Neuronal stem cell (in vitro differentiated cells): ENCODE results near the gene SLC16A9.
"Not testable (repeated sequence)": the region's sequence is repeated elsewhere in the genome, so short reads cannot be mapped to it uniquely, and the experiment has no call there.

Experiments
- DNase-seq: peaks from one replicate; pipeline ENCODE4 v3.0.0-alpha.2; 2013; ENCODE audit warnings: low spot score
- H2AFZ ChIP-seq: one replicate; pipeline ENCODE4 v1.6.1; 2013; ENCODE audit warnings: mild to moderate bottlenecking, low read length, inconsistent platforms
- H2AK5ac ChIP-seq: 2 replicates; pipeline ENCODE4 v1.6.1; 2013; ENCODE audit warnings: low read depth, mild to moderate bottlenecking, inconsistent platforms, low read length, moderate library complexity, mixed read lengths
- H2BK120ac ChIP-seq: 2 replicates; pipeline ENCODE4 v1.6.1; 2013; ENCODE audit warnings: low read depth, mild to moderate bottlenecking, inconsistent platforms, low read length, moderate library complexity, mixed read lengths
- H2BK12ac ChIP-seq: one replicate; pipeline ENCODE4 v1.6.1; 2013; ENCODE audit warnings: low read length, inconsistent platforms
- H2BK15ac ChIP-seq: 2 replicates; pipeline ENCODE4 v1.6.1; 2013; ENCODE audit warnings: mild to moderate bottlenecking, low read length, inconsistent platforms, mixed read lengths
- H2BK5ac ChIP-seq: one replicate; pipeline ENCODE4 v1.6.1; 2013; ENCODE audit warnings: inconsistent platforms, mild to moderate bottlenecking, low read length, moderate library complexity
- H3K14ac ChIP-seq: one replicate; pipeline ENCODE4 v1.6.1; 2013; ENCODE audit warnings: low read length, inconsistent platforms
- H3K18ac ChIP-seq: 2 replicates; pipeline ENCODE4 v1.6.1; 2013; ENCODE audit warnings: low read length, inconsistent platforms
- H3K23ac ChIP-seq: 2 replicates; pipeline ENCODE4 v1.6.1; 2013; ENCODE audit warnings: low read depth, mild to moderate bottlenecking, mixed read lengths, low read length, inconsistent platforms; ENCODE audit not compliant: poor library complexity
- H3K27ac ChIP-seq: replicated peaks from 3 replicates; pipeline ENCODE4 v1.5.1; 2013; ENCODE audit warnings: low read length, inconsistent platforms
- H3K27me3 ChIP-seq, 3 experiments: 2 replicates each; pipeline ENCODE4 v1.6.1; 2013; ENCODE audit warnings: low read length in 3 of 3, mild to moderate bottlenecking in 2 of 3, inconsistent platforms in 1 of 3, low read depth in 1 of 3, mixed read lengths in 1 of 3, moderate library complexity in 1 of 3; ENCODE audit not compliant: control insufficient read depth in 3 of 3, insufficient read depth in 3 of 3
- H3K36me3 ChIP-seq, 2 donors: replicated peaks in 1 of 2; 2 replicates each; pipeline ENCODE4 v1.6.1; 2013; ENCODE audit warnings: low read length in 2 of 2; ENCODE audit not compliant: control insufficient read depth in 2 of 2, insufficient read depth in 2 of 2
- H3K4ac ChIP-seq: 2 replicates; pipeline ENCODE4 v1.6.1; 2013; ENCODE audit warnings: inconsistent platforms, mild to moderate bottlenecking, low read length, moderate library complexity
- H3K4me1 ChIP-seq, 2 donors: 1 replicate in 1 of 2; 2 replicates in 1 of 2; pipeline ENCODE4 v1.6.1; 2013; ENCODE audit warnings: low read length in 2 of 2, low read depth in 1 of 2; ENCODE audit not compliant: control insufficient read depth in 2 of 2, insufficient read depth in 1 of 2
- H3K4me2 ChIP-seq: one replicate; pipeline ENCODE4 v1.6.1; 2013; ENCODE audit warnings: mild to moderate bottlenecking, low read length, inconsistent platforms; ENCODE audit not compliant: insufficient read depth, poor library complexity, severe bottlenecking
- H3K4me3 ChIP-seq, 2 donors: 2 replicates each; pipeline ENCODE4 v1.5.1; 2013; ENCODE audit warnings: low read length in 2 of 2, mild to moderate bottlenecking in 2 of 2, inconsistent platforms in 1 of 2, moderate library complexity in 1 of 2
- H3K79me1 ChIP-seq: one replicate; pipeline ENCODE4 v1.6.1; 2013; ENCODE audit warnings: low read depth, mild to moderate bottlenecking, inconsistent platforms, low read length, moderate library complexity
- H3K9ac ChIP-seq: one replicate; pipeline ENCODE4 v1.6.1; 2013; ENCODE audit warnings: mild to moderate bottlenecking, low read depth, low read length, inconsistent platforms; ENCODE audit not compliant: poor library complexity
- H3K9me3 ChIP-seq, 2 donors: replicated peaks in 1 of 2; 2 replicates each; pipeline versions ENCODE3 to v1.6.1; 2013; ENCODE audit warnings: low read length in 2 of 2, mild to moderate bottlenecking in 2 of 2, inconsistent platforms in 1 of 2, low read depth in 1 of 2, mixed read lengths in 1 of 2, moderate library complexity in 1 of 2; ENCODE audit not compliant: control insufficient read depth in 2 of 2, insufficient read depth in 1 of 2
- H4K8ac ChIP-seq: one replicate; pipeline ENCODE4 v1.6.1; 2013; ENCODE audit warnings: low read depth, mild to moderate bottlenecking, inconsistent platforms, low read length, moderate library complexity
- H4K91ac ChIP-seq: one replicate; pipeline ENCODE4 v1.6.1; 2013; ENCODE audit warnings: low read length, low read depth, mild to moderate bottlenecking, inconsistent platforms; ENCODE audit not compliant: poor library complexity
- WGBS, 2 donors: extraction: QIAGEN DNeasy Blood & Tissue Kit; methylation state at CpG; one replicate each; pipeline ENCODE4 v1.1.7; 2013; ENCODE audit warnings: missing lambda C conversion rate in 2 of 2, mixed read lengths in 1 of 2; ENCODE audit not compliant: insufficient read length in 2 of 2, insufficient replicate concordance in 1 of 2; ENCODE audit errors: extremely low coverage in 2 of 2; 5-methylcytosine and 5-hydroxymethylcytosine counted together

SLC16A9 gene

DNA sequence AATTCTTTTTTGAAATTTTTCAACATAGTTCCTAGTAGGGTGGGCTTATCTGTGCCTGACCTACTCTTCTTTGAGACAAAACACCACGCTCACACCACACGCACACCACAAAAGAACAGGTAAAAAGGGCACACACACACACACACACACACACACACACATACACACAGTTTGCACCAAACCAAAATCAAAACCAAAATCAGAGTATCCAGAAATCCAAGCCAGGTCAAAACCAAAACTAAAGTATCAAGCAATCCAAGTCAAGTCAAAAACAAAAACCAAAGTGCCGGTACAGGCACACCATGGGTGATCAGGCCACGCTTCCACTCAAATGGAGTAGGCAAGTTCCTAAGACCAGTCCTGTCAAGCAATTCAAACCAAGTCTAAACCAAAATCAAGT is 23.2 kb upstream of the SLC16A9 start:
- not testable (repeated sequence) for H2AFZ ChIP-seq, H3K4ac ChIP-seq, H3K4me1 ChIP-seq, H3K79me1 ChIP-seq, H4K8ac ChIP-seq, H3K27me3 ChIP-seq, H4K91ac ChIP-seq, H3K9ac ChIP-seq, H2BK15ac ChIP-seq, H2AK5ac ChIP-seq, H3K14ac ChIP-seq, H3K18ac ChIP-seq, H3K36me3 ChIP-seq, H3K9me3 ChIP-seq, H3K27ac ChIP-seq, H2BK12ac ChIP-seq, H2BK5ac ChIP-seq, H3K23ac ChIP-seq, DNase-seq, H3K4me3 ChIP-seq, H3K4me2 ChIP-seq, H2BK120ac ChIP-seq
- whole genome bisulfite sequencing, 2 donors, result no CpG with 5 or more reads among the region's 4 CpGs

DNA sequence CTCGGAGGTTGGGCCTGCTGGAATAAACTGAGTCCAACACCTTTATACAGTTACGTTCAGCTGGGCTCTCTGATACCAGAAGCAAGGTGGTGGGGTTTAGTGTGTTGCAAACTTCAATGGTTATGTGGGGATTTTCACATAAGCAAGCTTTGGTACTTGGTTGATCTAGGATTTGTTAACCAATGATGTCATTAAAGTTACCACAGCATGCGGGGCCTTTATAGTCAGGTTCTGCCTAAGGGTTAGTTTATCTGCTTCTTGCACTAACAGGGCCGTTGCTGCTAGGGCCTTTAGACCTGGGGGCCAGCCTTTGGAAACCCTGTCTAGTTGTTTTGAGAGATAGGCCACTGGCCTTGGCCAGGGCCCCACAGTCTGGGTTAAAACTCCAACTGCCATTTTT is 19.5 kb upstream of the SLC16A9 start:
- H2BK15ac ChIP-seq, H3K14ac ChIP-seq, H3K18ac ChIP-seq, H3K9ac ChIP-seq, H3K4ac ChIP-seq, H3K79me1 ChIP-seq, H4K8ac ChIP-seq, H3K23ac ChIP-seq, H3K4me1 ChIP-seq, H3K27ac ChIP-seq, H3K9me3 ChIP-seq, DNase-seq, H4K91ac ChIP-seq, H2BK5ac ChIP-seq, H3K4me2 ChIP-seq, H2BK120ac ChIP-seq, H3K36me3 ChIP-seq, H2BK12ac ChIP-seq, H3K27me3 ChIP-seq, H2AK5ac ChIP-seq, H2AFZ ChIP-seq, H3K4me3 ChIP-seq: not testable (repeated sequence)
- no CpG with 5 or more reads among the region's 4 CpGs for WGBS, 2 donors

DNA sequence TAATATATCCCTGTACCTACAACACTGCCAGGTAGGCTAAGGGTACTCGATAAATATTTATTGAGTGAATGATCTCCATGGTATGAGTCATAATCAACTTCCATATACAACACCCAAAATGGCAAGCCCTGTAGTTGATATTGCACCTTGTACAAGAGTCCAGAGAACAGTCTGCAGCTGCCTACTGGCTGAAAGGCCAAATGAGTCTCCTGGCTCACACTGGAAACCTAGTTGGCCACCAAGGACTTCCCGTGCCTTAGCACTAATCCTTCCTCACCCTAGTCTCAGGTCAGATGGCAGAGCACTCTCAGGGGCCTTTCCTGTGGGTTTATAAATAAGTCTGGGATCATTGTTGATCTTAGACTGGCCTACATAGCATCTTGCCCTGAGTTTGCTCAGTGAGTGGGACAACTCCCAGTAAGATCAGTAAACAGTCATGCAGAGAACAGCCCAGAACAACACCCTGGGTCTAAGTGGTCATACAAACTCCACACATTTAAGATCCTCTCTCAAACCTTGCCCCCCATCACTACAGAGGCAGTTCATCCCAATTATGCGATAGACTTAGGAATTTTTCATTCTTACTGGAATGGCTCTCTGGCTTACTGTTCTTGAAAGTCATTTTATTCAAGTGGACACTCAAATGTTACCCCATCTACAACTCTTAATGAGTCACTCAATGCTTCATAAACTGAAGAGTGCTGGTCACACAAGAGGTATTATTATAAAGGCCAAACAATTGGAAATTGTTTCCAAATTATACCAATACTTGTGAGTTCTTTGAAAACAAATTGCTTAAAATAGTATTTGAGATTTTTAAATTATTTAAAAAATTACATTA is 14.7 kb upstream of the SLC16A9 start:
- no peak overlapping the region for H3K27ac ChIP-seq
- no peak for DNase-seq

DNA sequence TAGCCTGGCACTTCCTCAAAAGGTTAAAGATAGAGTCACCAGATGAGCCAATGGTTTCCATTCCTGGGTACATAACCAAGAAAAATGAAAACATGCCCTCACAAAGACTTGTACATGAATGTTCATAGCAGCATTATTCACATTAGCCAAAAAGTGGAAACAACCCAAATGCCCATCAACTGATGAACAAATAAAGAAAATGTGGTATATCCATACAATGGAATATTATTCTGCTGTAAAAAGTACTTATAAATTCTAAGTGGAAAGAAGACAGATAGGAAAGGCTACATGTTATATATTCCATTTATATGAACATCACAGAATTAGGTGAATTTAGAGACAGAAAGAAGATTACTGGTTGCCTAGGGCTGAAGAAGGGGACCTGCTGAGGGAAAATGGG is 10.7 kb upstream of the SLC16A9 start:
- Histone ChIP-seq H3K4me2 (no peak overlapping the region), H3K18ac (no peak overlapping the region), H3K27ac (no peak overlapping the region), H2AK5ac (no peak overlapping the region), H2BK120ac (no peak overlapping the region), H3K9ac (no peak overlapping the region), H4K8ac (no peak overlapping the region), H4K91ac (no peak overlapping the region), H3K4ac (no peak overlapping the region), H3K36me3 (no peaks in the 10 kb centered on the region), H3K23ac (no peak overlapping the region), H2BK15ac (no peak overlapping the region), H3K14ac (no peak overlapping the region), H2BK12ac (no peak overlapping the region), H3K4me3 (no peak overlapping the region), H2BK5ac (no peak overlapping the region), H3K4me1 (no peaks in the 10 kb centered on the region), H3K9me3 (no peaks in the 10 kb centered on the region), H2AFZ (no peak overlapping the region), H3K79me1 (no peaks in the 10 kb centered on the region), H3K27me3 (peaks cover 0 to 5% (median 0%) of the 10 kb centered on the region in 3 experiments)
- no peak for DNase-seq

More for the DNA sequence above, 14.7 kb upstream of the SLC16A9 start:
- Histone ChIP-seq H2BK12ac (no peak overlapping the region), H2BK15ac (no peak overlapping the region), H3K23ac (no peak overlapping the region), H3K79me1 (no peaks in the 10 kb centered on the region), H2AFZ (no peak overlapping the region), H4K91ac (no peak overlapping the region), H3K36me3 (no peaks in the 10 kb centered on the region), H3K4me3 (no peak overlapping the region), H3K4me2 (no peak overlapping the region), H3K14ac (no peak overlapping the region), H4K8ac (no peak overlapping the region), H2BK5ac (no peak overlapping the region), H3K27me3 (peaks cover 0 to 3% (median 0%) of the 10 kb centered on the region in 3 experiments), H3K9me3 (no peaks in the 10 kb centered on the region), H3K4ac (no peak overlapping the region), H3K9ac (no peak overlapping the region), H2AK5ac (no peak overlapping the region), H3K4me1 (no peaks in the 10 kb centered on the region), H3K18ac (no peak overlapping the region), H2BK120ac (no peak overlapping the region)
- no CpG with 5 or more reads among the region's 3 CpGs for WGBS, 2 donors
